IPS DF 19.7 (cell line): ENCODE results near the gene BABAM1.

Experiments
- DNase-seq: peaks from one replicate; pipeline ENCODE4 v3.0.0-alpha.2; 2013; ENCODE audit warnings: low read depth, low spot score

The BABAM1 gene

GRCh38 chr19:17302391-17303166 lies 35.3 kb downstream of the BABAM1 start:
- no peak for DNase-seq

DNA sequence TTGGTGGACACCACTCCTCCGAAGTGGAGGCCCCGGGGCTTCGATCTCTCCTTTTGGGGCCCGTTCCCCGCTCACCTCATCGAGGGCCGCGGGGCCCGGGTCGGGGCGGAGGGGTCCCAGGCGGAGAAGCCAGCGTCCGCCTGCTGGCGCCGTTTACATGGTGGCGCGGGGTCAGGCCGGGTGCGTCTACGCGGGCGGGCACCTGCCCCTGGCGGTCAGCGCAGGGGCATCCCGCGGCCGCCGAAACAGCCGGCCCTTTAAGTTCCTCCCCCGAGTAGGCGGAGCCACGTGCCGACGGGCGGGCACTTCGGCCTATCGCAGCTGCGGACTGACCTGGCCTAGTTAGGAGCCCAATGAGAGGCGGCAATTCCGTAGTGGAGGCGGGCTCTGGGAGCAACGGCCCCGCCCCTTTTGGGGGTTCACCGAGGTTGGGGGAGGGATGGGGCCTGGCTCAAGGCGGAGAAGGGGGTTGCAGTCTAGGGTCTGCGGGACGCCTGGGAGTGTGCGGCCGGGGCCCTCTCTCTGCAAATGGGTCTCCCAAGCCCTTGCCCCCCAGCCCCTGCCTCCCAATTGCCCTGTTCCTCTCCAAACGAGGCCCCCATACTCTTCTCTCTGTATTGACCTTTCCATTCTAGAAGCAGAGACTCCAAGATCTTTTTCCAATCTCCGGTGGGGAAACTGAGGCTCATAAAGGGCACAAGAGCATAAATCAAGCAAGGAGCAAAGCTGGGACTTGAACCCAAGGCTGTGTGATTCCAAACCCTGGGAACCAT lies 36.1 kb downstream of the BABAM1 start, which contains the start of gene ABHD8:
TSS of gene ABHD8 (minus strand) at position 259 of the 773 bp plus-strand sequence. CDS start 1,809 bp downstream, outside the sequence.
- peak; percentile 75 for DNase-seq

GRCh38 chr19:17303940-17304267 lies 36.7 kb downstream of the BABAM1 start:
- no peak for DNase-seq

- DNase-seq = no peak
Observed at GRCh38 chr19:17304386-17305215, 37.4 kb downstream of the BABAM1 start.

DNA sequence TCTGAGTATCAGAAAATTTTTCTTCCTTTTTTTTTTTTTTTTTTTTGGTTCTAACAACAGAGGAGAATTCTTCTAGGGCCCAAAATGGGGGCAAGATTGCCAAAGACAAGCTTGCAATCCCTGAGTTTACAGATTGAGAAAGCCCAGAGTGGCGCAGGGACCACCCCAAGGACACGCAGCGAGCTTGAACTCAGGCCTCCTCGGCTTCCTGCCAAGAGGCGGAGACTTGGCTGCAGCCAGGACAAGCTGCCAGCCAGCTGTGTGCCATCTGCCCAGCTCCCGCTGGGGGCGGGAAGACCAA lies 37.9 kb downstream of the BABAM1 start:
- DNase-seq = no peak

GRCh38 chr19:17305517-17306284 lies 38.5 kb downstream of the BABAM1 start, which contains the start of gene MRPL34:
MRPL34 (plus strand) TSS chr19:17305872; CDS start chr19:17305893, 21 bp downstream.
- DNase-seq = peak; percentile 98

DNA sequence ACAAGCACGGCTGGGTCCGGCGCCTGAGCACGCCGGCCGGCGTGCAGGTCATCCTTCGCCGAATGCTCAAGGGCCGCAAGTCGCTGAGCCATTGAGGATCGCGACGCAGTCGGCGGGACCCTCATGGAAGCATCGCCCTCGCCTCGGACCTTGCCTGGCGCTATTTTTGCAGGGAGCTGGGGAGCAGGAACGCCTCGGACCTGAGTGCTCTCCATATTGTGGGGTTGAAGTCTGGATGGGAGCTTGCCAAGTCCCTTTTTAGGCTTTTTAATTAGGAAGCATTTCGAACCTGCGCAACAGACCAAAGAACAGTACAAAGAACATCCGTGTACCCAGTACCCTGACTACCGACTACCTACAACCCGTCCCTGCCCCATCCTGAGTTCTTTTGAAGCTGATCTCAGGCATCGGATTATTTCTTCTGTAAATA lies 39.1 kb downstream of the BABAM1 start:
- DNase-seq = no peak

GRCh38 chr19:17307876-17308377 lies 40.7 kb downstream of the BABAM1 start:
- no peak for DNase-seq

DNA sequence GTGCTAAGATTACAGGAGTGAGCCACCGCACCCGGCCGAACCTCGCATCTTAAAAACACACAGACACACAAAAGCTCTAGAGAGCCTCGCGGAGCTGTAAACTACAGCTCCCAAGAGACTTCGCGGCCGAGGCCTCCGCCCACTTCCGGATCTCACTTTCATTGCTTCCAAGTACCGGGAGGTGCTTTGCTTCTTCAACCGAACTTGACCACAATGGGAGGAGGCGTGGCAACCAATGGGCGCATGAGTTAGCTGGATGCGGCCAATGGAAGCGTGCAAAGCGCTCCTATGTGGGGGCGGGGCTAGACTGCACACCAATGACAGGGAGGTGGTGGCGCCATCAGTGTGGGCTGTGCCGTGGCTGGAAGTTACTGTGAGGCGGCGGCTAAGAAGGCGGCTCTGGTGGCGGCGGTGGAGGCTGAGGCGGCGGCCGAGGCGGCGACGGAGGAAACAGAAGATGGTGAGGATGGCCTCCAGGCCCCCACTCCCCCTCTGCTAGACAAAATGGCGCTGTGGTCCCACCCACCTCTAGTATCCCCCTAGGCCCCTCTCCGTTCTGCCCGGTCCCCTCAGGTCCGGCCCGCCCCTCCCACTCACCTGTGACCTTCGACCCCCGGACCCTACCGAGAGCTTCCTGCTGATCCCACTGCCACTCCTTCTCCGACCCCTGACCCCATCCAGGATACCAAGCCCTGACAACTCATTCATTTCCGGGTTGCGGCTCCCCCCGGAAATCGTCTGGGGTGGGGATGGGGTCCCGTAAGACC lies 42.1 kb downstream of the BABAM1 start, which contains the start of gene DDA1:
TSS of gene DDA1 (plus strand) at position 366 of the 767 bp plus-strand sequence. CDS start at position 458, 92 bp downstream.
- peak; percentile 100 for DNase-seq

- DNase-seq = no peak
Observed at GRCh38 chr19:17309965-17310461, 42.8 kb downstream of the BABAM1 start.

DNA sequence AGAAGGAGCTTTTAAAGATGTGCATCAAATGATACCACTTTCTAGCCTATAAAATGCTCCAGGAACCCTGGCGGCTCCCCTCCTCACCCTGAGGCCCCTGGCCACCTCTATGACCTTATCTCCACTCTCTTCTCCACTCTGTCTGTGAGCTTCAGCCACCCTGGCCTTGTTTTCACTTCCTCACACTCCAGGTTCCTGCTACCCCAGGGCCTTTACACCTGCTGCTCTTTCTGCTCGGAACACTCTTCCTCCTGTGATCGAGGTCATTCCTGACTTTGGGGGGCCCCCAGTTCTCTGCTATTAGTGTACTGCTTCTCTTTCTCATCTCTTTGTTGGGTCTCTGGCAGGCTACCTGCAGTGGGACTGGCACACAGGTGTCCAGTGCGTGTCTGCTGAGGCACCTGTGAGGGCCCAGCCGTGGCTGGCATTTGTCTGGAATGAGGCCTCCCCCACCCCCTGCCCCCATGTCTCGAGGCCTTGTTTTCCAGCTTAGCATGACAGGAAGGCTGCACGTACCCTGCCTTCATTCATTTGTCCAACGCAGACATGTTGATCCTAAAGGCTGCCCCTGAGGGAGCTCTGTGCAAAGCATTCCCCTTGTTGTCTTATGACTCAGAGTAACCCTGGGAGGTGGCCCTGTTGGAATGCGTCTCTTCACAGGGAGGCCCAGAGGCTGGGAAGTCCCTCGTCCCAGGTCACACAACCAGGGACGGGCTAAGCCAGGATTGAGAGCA lies 44.4 kb downstream of the BABAM1 start:
- no peak for DNase-seq

DNA sequence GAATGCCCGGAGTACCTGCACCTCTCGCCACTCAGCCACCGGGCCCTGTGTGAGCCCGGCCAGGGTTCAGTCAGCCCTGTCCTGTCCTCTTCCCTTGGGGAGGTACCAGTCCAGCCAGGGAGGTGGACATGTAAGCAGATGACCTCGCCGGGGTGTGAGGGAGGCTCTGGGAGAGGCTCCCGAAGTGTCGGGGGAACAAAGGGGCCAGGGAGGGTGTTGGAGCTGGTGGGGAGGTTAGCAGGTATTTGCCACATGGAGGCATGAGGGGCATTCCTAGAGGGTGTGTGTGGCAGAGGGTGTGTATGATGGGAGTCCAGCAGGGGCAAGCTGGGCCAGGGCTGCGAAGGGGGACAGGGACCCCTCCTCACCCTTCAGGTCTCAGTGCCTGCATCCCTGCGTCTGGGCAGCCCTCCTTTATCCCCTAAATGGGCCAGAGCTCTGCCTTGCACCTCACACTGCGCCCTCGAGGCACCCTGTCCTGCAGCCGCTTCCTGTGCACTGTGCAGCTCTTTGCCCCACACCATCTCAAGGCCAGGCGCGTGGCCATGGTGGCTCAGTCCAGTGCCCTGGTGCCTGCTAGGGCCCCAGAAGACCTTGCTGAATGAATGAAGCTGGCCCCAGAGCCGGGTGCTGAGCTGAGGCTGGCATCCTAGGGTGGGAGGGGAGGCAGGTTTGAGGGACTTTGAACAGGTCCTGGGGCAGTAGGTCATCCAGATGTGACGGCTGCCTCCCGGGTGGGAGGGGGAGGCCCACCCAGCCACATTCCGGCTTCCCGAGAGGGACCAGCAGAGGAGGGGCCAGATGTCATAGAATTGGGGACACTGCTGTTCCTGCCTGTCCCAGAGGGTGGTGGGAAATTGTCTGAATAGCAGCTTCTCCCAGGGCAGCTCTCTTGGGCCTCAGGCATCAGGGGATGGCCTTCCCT lies 45.2 kb downstream of the BABAM1 start:
- DNase-seq = no peak

- DNase-seq = no peak
Observed at GRCh38 chr19:17314007-17314593, 46.9 kb downstream of the BABAM1 start.

DNA sequence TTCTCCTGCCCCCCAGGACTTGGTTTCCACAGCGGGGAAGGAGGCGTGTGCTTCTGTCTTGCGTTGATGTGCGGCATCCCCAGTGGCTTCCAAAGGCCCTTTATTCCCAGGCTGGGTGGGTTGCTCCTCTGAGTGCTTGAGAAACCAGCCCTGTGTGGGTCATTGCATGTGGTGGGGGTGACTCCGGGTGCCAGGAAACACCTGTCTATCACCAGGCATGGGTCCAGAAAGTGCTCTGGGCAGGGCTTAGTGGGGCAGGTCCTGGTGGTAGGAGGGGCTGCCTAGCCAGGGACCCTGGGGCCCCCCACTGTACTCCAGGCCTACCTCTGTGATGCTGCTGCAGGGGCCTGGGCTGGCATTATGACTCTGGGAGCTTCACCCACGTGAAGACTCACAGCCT lies 51.7 kb downstream of the BABAM1 start:
- DNase-seq = no peak

GRCh38 chr19:17319473-17320238 lies 52.4 kb downstream of the BABAM1 start:
- DNase-seq = no peak

DNA sequence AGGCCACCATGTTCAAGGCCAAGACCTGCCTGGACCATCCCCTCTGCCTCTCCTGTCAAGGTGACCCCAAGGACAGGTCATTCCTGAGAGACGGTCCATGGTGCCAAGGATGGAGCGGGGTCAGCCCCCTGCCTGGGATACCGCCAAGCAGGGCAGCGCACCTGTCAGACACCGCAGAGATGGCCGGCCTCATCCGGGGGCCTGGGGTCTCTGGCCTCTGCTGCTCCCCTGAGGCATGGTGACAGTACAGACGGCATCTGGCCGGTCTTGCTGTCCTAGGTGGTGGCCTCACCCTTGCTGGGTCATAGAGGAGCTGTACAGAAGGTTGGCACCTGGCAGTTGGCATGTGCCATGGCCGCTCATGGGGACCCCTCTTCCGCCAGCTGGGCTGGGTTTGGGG lies 53.2 kb downstream of the BABAM1 start:
- DNase-seq = no peak
